Liver (tissue), 9 donors: ENCODE measurements around the gene MAL. TPM values are rescaled to one million over a fixed set of nuclear protein-coding genes. Genes with fewer than 3 reads are reported as not detected.

ENCODE experiments used
- DNase-seq: peaks from one replicate; pipeline ENCODE4 v3.0.0-alpha.2; 2017; ENCODE audit warnings: low spot score
- H3K27ac ChIP-seq, 2 donors: one replicate each; pipeline ENCODE4 v1.7.0; 2013; ENCODE audit warnings: inconsistent platforms in 2 of 2, low read length in 2 of 2, control low read depth in 1 of 2, low read depth in 1 of 2, mild to moderate bottlenecking in 1 of 2
- H3K27me3 ChIP-seq, 4 donors: one replicate each; pipeline versions ENCODE4 v1.6.1 to v1.7.0; 2013; ENCODE audit warnings: low read length in 3 of 4, inconsistent platforms in 1 of 4, mild to moderate bottlenecking in 1 of 4, moderate library complexity in 1 of 4; ENCODE audit not compliant: control insufficient read depth in 4 of 4, insufficient read depth in 4 of 4
- H3K36me3 ChIP-seq, 4 donors: one replicate each; pipeline versions ENCODE4 v1.6.1 to v1.7.0; 2013; ENCODE audit warnings: low read length in 3 of 4, mild to moderate bottlenecking in 3 of 4, low read depth in 1 of 4, moderate library complexity in 1 of 4; ENCODE audit not compliant: control insufficient read depth in 4 of 4, insufficient read depth in 3 of 4
- H3K4me1 ChIP-seq, 4 donors: one replicate each; pipeline versions ENCODE4 v1.6.1 to v1.7.0; 2013; ENCODE audit warnings: low read length in 3 of 4, mild to moderate bottlenecking in 3 of 4, moderate library complexity in 1 of 4; ENCODE audit not compliant: control insufficient read depth in 4 of 4, insufficient read depth in 4 of 4
- H3K4me3 ChIP-seq, 3 donors: one replicate each; pipeline versions ENCODE4 v1.6.1 to v1.7.0; 2013; ENCODE audit warnings: low read length in 3 of 3, control low read depth in 1 of 3, low read depth in 1 of 3, mild to moderate bottlenecking in 1 of 3
- H3K9ac ChIP-seq, 2 donors: one replicate each; pipeline ENCODE4 v1.7.0; 2013; ENCODE audit warnings: low read length in 2 of 2, mild to moderate bottlenecking in 2 of 2, moderate library complexity in 2 of 2, control low read depth in 1 of 2, low read depth in 1 of 2
- H3K9me3 ChIP-seq, 4 donors: one replicate each; pipeline versions ENCODE4 v1.6.1 to v1.7.0; 2013; ENCODE audit warnings: low read length in 3 of 4; ENCODE audit not compliant: control insufficient read depth in 4 of 4
- ATF3 ChIP-seq: IDR thresholded peaks from 2 replicates; pipeline ENCODE4 v1.6.1; 2016; ENCODE audit warnings: antibody characterized with exemption
- CTCF ChIP-seq: fragments of 150-350 bp; IDR thresholded peaks from 2 replicates; pipeline ENCODE4 v1.5.1; 2017; ENCODE audit warnings: improper control_type of control experiment, low read depth, low read length; ENCODE audit not compliant: missing input control
- FOXA1 ChIP-seq: IDR thresholded peaks from 2 replicates; pipeline ENCODE4 v1.6.1; 2016; ENCODE audit warnings: antibody characterized with exemption
- FOXA2 ChIP-seq: IDR thresholded peaks from 2 replicates; pipeline ENCODE4 v1.6.1; 2016; ENCODE audit warnings: antibody characterized with exemption
- GABPA ChIP-seq, 2 donors: IDR thresholded peaks in 1 of 2; conservative IDR thresholded peaks in 1 of 2; 2 replicates each; pipeline ENCODE4 v1.6.1; 2016; ENCODE audit warnings: antibody characterized with exemption in 2 of 2, mild to moderate bottlenecking in 1 of 2, moderate library complexity in 1 of 2
- HNF4A ChIP-seq, 2 donors: conservative IDR thresholded peaks; 2 replicates each; pipeline ENCODE4 v1.6.1; 2016; ENCODE audit warnings: antibody characterized with exemption in 2 of 2, mild to moderate bottlenecking in 2 of 2
- JUND ChIP-seq, 2 donors: IDR thresholded peaks; 2 replicates each; pipeline ENCODE4 v1.6.1; 2016; ENCODE audit warnings: antibody characterized with exemption in 2 of 2
- RAD21 ChIP-seq, 2 donors: IDR thresholded peaks; 2 replicates each; pipeline ENCODE4 v1.6.1; 2016; ENCODE audit warnings: antibody characterized with exemption in 2 of 2, mild to moderate bottlenecking in 2 of 2
- REST ChIP-seq: IDR thresholded peaks from 2 replicates; pipeline ENCODE4 v1.6.1; 2016; ENCODE audit warnings: antibody characterized with exemption, mild to moderate bottlenecking
- SP1 ChIP-seq: IDR thresholded peaks from 2 replicates; pipeline ENCODE4 v1.6.1; 2018; ENCODE audit warnings: antibody characterized with exemption, mild to moderate bottlenecking
- TAF1 ChIP-seq: conservative IDR thresholded peaks from 2 replicates; pipeline ENCODE4 v1.6.1; 2016; ENCODE audit warnings: antibody characterized with exemption, mild to moderate bottlenecking
- YY1 ChIP-seq: IDR thresholded peaks from 2 replicates; pipeline ENCODE4 v1.6.1; 2016; ENCODE audit warnings: antibody characterized with exemption, mild to moderate bottlenecking
- ZBTB33 ChIP-seq: IDR thresholded peaks from 2 replicates; pipeline ENCODE4 v1.6.1; 2016; ENCODE audit warnings: antibody characterized with exemption
- WGBS: extraction: QIAGEN DNeasy Blood & Tissue Kit; methylation state at CpG from one replicate; pipeline ENCODE4 v1.1.7; 2013; 5-methylcytosine and 5-hydroxymethylcytosine counted together
- polyA plus RNA-seq, 2 donors: library from polyadenylated mRNA; stranded (reverse) in 1 of 2; unstranded in 1 of 2; fragments of 200-250 nt in 1 of 2; fragments of >200 nt in 1 of 2; fragmentation: Nextera tagmentation in 1 of 2; extraction: Ambion mirVana in 1 of 2; gene quantifications; one replicate each; pipeline versions ENCODE4 v1.2.1 to v1.2.3, GENCODE V29; 2013 to 2015
- total RNA-seq, 2 donors: library from RNA; depleted of rRNA; stranded (reverse); fragments of >200 nt; gene quantifications; one replicate each; pipeline ENCODE4 v1.2.3, GENCODE V29; 2014
- donor health status: healthy.
- donor health status: healthy.
- donor health status: healthy.
- donor health status: healthy.
- donor health status: healthy.

The MAL gene
- total and polyA plus RNA-seq, 4 donors, result 0.51 TPM; not detected in 3

GRCh38 chr2:94982156-94982555 is 43.4 kb upstream of the MAL start:
- H3K4me3 ChIP-seq, result no peak overlapping the region
- TF ChIP-seq TAF1 (no peak), CTCF (no peak), FOXA2 (no peak), HNF4A (conservative IDR thresholded peaks at IDR 0.05) (no peak), FOXA1 (no peak), ATF3 (no peak), GABPA (IDR thresholded peaks at IDR 0.05 in 1 of 2, conservative IDR thresholded peaks at IDR 0.05 in 1 of 2) (no peak), REST (no peak), JUND (IDR thresholded peaks at IDR 0.05) (no peak), SP1 (no peak), ZBTB33 (no peak), YY1 (no peak)
- no peaks in the 10 kb centered on the region for H3K36me3 ChIP-seq
- H3K27me3 ChIP-seq, result peaks cover 0 to 4% (median 1%) of the 10 kb centered on the region in 4 donors
- 71% methylated on average over 6 of the region's 6 CpGs for WGBS
- H3K9me3 ChIP-seq, result no peaks in the 10 kb centered on the region
- DNase-seq, result no peak
- H3K27ac ChIP-seq, result no peak overlapping the region
- H3K4me1 ChIP-seq, result no peaks in the 10 kb centered on the region
- H3K9ac ChIP-seq, result no peak overlapping the region

- no peak overlapping the region for H3K9ac ChIP-seq
- H3K36me3 ChIP-seq, result no peaks in the 10 kb centered on the region
- no peak overlapping the region for H3K4me3 ChIP-seq
- peaks cover 0 to 4% (median 1%) of the 10 kb centered on the region in 4 donors for H3K27me3 ChIP-seq
- no peaks in the 10 kb centered on the region for H3K9me3 ChIP-seq
- H3K4me1 ChIP-seq, result no peaks in the 10 kb centered on the region
- TF ChIP-seq RAD21 (IDR thresholded peaks at IDR 0.05), result no peak
- no peak for TF ChIP-seq HNF4A (conservative IDR thresholded peaks at IDR 0.05)
- no peak for TF ChIP-seq FOXA2
- TF ChIP-seq REST, result no peak
- no peak for DNase-seq
- 67% methylated on average over 3 of the region's 3 CpGs for WGBS
- no peak overlapping the region for H3K27ac ChIP-seq
These were observed 42.8 kb upstream of the MAL start for GRCh38 chr2:94982675-94983074.
